ENCODE data around the gene PCDHGA6. TPM values are rescaled to one million over a fixed set of nuclear protein-coding genes. Genes with fewer than 3 reads are reported as not detected.
"Not testable (repeated sequence)": the region's sequence is repeated elsewhere in the genome, so short reads cannot be mapped to it uniquely, and the experiment has no call there.

Gene PCDHGA6
- 1.3 and 1.4 TPM in 2 replicates for total RNA-seq

DNA sequence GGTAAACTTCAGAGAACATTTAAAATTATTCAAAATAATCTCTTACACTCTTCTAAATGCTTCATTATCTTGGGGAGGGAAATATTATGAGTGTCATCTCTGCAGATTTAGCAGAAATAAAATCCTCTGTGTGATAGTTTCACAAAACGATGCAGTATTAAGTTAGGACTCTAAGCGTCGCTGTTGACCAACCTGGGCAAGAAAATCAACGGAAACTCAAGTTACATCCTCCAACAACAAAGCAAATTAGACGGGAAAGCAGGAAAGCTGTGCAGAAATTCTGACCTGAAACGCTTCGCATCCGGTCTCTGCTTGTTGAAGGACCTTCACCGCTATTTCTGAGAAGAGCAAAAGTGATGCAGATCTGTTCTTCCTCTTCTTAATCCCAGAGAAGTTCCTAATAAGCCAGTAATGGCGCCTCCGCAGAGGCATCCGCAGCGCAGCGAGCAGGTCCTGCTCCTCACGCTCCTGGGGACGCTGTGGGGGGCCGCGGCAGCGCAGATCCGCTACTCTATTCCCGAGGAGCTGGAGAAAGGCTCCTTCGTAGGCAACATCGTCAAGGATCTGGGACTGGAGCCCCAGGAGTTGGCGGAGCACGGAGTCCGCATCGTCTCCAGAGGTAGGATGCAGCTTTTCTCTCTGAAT lies at the start of gene PCDHGA6:
TSS of gene PCDHGA6 (plus strand) at position 219 of the 645 bp plus-strand sequence. CDS start at position 412, 193 bp downstream.
- DNase-seq (ENCODE audit: low read depth, low spot score): no peak

DNA sequence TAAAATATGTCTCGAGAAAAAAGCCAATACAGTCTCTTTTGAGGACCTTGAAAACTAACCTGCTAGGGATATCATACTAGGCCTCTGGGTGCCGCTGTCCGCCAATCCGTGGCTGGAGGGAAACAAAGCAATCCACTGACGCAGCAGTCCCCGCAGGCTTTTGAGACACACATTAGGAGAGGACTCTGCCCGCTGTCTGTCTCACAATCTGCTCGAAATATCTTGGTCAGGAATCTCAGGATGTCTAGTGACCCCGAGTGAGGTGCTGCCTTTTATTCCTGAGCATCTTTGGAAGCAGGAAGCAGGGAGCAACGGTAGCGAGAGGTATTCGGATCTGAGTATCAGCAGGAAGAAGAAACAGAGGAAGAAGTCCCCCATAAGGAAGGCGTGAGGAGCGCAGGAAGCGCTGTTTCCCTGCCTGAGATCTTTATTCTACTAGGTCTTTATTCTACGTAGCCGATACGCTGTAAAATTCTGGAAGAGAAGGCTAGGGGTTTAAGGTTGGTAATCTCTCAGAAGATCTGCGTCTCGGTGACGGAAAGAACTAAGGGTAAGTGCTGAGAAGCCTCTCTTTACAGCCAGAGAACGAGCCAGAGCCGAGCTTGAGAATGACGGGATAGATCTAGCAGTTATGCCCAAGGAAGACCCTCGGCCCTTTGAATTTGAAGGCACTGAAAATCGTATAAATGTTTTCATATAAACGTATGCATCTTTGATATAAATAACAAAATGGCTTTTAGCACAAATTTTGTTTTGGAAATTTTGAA lies 47.4 kb upstream of the PCDHGA6 start:
- no peak for DNase-seq (ENCODE audit: low read depth, low spot score)

DNA sequence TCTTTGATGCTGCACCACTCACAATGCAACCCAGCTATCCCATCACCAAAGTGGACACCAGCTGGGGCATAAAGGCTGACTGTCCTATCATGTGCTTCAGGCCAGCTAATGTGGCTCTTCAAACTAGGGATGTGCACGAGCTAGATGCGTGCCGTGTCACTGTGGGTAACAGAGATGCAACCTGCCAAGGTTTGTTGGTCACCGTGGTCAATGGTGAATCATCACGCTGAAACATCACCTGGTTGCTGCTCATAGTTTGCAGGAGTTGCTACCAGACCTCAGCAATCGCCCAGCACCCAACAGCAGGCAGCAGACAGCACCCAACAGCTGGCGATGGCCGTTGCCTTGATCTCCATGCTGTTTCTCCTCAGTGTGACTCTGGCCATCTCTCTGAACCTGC lies 45.5 kb upstream of the PCDHGA6 start:
- no peak for DNase-seq (ENCODE audit: low read depth, low spot score)

DNA sequence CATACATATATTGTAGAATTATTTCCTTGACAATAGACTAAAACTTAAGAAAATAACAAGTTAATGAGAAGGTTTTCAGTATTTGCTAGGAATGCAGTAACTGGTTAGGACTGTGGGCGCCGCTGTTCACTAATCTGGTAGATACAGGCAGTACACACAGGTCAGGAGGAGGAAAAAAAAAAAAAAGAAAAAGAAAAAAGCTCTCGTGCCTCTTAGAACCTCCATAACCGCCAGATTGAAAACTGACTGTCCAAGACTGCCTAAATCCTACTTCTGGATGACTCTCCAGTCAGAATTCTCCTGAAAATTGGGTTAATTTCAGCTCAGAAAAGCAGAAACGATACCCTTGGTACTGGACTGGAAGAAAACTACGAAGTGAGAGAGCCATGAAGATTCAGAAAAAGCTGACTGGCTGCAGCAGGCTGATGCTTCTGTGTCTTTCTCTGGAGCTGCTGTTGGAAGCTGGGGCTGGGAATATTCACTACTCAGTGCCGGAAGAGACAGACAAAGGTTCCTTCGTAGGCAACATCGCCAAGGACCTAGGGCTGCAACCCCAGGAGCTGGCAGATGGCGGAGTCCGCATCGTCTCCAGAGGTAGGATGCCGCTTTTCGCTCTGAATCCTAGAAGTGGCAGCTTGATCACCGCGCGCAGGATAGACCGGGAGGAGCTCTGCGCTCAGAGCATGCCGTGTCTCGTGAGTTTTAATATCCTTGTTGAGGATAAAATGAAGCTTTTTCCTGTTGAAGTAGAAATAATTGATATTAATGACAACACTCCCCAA lies 43.2 kb upstream of the PCDHGA6 start, which contains the start of gene PCDHGA1:
TSS of gene PCDHGA1 (plus strand) at position 216 of the 782 bp plus-strand sequence.
- no peak for DNase-seq (ENCODE audit: low read depth, low spot score)

DNA sequence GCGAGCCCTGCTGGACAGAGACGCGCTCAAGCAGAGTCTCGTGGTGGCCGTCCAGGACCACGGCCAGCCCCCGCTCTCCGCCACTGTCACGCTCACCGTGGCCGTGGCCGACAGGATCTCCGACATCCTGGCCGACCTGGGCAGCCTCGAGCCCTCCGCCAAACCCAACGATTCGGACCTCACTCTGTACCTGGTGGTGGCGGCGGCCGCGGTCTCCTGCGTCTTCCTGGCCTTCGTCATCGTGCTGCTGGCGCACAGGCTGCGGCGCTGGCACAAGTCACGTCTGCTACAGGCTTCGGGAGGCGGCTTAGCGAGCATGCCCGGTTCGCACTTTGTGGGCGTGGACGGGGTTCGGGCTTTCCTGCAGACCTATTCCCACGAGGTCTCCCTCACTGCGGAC lies 41.1 kb upstream of the PCDHGA6 start:
- not testable (repeated sequence) for DNase-seq (ENCODE audit: low read depth, low spot score)

DNA sequence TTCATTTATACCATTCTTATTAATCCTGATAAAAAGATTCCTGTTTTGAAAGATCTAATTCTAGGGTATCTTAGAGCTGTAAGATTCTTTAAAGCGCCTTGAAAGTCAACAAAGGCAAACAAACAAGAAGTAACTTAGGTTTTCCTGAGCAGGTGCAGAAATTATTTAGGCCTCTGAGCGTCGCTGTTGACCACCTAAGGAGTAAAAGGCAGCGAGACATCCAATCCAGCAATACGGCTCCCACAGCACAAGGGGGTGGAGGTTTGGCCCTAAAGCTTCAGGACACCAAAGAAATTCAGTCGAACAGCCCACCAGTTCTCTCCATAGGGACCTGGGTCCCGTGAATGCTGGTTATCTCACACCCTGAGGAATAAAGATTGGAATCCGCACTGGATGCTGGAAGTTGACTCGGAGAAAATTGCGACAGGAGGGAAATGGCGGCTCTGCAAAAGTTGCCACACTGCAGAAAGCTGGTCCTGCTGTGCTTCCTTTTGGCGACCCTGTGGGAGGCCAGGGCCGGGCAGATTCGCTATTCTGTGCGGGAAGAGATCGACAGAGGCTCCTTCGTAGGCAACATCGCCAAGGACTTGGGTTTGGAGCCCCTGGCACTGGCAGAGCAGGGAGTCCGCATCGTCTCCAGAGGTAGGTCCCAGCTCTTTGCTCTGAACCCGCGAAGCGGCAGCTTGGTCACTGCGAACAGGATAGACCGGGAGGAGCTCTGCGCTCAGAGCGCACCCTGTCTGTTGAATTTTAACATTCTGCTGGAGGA lies 35.0 kb upstream of the PCDHGA6 start, which contains the start of gene PCDHGA2:
TSS of gene PCDHGA2 (plus strand) at position 223 of the 769 bp plus-strand sequence.
- DNase-seq (ENCODE audit: low read depth, low spot score): no peak

DNA sequence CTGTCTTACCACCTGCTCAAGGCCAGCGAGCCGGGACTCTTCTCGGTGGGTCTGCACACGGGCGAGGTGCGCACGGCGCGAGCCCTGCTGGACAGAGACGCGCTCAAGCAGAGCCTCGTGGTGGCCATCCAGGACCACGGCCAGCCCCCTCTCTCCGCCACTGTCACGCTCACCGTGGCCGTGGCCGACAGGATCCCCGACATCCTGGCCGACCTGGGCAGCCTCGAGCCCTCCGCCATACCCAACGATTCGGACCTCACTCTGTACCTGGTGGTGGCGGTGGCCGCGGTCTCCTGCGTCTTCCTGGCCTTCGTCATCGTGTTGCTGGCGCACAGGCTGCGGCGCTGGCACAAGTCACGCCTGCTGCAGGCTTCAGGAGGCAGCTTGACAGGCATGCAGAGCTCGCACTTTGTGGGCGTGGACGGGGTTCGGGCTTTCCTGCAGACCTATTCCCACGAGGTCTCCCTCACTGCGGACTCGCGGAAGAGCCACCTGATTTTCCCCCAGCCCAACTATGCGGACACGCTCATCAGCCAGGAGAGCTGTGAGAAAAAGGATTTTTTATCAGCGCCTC lies 32.8 kb upstream of the PCDHGA6 start:
- not testable (repeated sequence) for DNase-seq (ENCODE audit: low read depth, low spot score)

DNA sequence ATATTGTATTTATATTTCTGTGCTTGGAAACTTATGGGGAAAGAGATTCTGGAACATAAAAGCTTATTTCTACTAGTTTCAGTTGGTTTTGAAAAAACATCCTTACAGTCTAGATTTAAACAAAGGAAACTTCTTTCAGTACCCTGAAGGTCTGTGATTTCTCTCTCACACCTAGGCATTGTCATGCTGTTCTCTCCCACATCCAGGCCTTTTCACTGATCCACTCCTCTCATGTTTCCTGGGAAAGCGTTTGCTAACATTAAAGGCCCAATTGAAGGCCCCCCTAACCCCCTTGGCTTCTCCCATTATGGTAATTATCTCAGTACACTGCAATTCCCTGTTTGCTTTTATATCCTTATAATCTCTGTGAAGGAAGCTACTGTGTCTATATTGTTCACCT lies 30.9 kb upstream of the PCDHGA6 start:
- DNase-seq (ENCODE audit: low read depth, low spot score): no peak

DNA sequence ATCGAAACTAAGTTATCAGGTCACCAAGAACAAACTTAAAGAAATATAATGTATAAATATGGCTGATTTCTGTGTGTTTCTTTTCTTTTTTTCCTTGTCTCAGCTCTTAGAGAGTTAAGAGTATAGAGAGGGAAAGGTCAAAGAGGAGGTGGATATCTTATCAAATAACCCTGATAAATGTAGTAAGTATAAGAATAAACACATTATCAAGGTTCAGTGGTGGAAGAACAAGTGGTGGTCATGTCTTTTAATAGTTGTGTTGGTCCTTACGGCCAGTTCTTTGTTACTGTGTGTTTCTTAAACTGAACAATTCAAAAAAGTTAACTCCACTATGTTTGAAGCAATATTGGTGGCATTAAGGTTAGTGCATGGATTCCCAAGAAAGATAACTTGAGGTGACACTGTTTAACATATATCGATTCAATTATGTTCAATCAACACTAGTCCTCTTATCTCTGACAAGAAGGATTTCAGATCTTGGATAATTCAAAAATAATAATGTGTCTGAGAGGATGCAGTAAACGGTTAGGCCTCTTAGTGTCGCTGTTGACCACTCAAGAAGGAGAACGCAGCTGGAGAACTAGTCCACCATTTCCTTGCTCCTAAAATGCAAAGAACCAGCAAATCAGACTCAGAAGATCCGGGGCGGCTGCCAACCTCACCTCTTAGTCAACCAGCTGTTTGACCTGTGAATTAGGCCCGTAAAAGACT lies 30.3 kb upstream of the PCDHGA6 start, which contains the start of gene PCDHGA3:
TSS of gene PCDHGA3 (plus strand) at position 588 of the 711 bp plus-strand sequence. CDS start 205 bp downstream, outside the sequence.
- DNase-seq (ENCODE audit: low read depth, low spot score): no peak

DNA sequence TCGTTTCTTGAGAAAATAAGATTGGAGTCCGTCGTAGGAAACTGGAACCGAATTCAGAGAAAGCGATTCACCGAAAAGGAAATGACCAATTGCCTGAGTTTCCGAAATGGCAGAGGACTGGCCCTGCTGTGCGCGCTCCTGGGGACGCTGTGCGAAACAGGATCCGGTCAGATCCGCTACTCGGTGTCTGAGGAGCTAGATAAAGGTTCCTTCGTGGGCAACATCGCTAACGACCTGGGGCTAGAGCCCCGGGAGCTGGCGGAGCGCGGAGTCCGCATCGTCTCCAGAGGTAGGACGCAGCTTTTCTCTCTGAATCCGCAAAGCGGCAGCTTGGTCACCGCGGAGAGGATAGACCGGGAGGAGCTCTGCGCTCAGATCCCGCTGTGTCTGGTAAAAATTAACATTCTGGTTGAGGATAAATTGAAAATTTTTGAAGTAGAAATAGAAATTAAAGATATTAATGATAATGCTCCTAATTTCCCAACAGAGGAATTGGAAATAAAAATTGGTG lies 29.7 kb upstream of the PCDHGA6 start:
- no peak for DNase-seq (ENCODE audit: low read depth, low spot score)

DNA sequence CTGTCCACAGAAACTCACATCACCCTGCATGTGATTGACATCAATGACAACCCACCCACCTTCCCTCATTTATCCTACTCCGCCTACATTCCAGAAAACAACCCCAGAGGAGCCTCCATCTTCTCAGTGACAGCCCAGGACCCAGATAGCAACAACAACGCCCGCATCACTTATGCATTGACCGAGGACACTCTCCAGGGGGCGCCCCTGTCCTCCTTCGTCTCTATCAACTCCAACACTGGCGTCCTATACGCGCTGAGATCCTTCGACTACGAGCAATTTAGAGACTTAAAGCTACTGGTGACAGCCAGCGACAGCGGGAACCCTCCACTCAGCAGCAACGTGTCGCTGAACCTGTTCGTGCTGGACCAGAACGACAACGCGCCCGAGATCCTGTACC lies 28.4 kb upstream of the PCDHGA6 start:
- no peak for DNase-seq (ENCODE audit: low read depth, low spot score)

DNA sequence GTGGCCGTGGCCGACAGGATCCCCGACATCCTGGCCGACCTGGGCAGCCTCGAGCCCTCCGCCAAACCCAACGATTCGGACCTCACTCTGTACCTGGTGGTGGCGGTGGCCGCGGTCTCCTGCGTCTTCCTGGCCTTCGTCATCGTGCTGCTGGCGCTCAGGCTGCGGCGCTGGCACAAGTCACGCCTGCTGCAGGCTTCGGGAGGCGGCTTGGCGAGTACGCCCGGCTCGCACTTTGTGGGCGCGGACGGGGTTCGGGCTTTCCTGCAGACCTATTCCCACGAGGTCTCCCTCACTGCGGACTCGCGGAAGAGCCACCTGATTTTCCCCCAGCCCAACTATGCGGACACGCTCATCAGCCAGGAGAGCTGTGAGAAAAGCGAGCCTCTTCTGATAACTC lies 27.7 kb upstream of the PCDHGA6 start:
- DNase-seq (ENCODE audit: low read depth, low spot score): not testable (repeated sequence)

DNA sequence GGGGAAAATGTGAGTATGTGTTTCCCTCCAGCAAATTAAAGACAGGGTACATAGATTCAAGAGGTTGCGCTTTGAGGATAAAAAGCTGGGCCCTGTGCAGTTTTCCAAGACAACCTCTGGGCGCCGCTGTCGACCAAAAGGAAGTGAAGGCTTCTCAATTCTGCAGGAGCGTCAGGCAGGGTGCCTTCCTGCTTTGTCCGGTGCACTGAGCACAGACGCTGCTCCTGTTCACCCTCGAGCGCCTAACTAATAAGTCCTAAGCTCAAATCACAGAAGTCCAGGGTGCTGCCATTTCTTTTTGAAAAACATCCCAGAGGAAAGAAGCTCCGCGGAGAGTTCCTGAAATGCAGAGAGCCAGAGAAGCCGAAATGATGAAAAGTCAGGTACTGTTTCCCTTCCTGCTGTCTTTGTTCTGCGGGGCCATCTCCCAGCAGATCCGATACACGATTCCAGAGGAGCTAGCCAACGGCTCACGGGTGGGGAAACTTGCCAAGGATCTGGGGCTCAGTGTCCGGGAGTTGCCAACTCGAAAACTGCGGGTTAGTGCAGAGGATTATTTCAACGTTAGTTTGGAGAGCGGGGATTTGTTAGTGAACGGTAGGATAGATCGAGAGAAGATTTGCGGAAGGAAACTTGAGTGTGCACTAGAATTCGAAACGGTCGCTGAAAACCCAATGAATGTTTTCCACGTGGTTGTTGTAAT lies 23.6 kb upstream of the PCDHGA6 start, which contains the start of gene PCDHGB1:
TSS of gene PCDHGB1 (plus strand) at position 183 of the 703 bp plus-strand sequence. CDS start at position 345, 162 bp downstream.
- DNase-seq (ENCODE audit: low read depth, low spot score): no peak

DNA sequence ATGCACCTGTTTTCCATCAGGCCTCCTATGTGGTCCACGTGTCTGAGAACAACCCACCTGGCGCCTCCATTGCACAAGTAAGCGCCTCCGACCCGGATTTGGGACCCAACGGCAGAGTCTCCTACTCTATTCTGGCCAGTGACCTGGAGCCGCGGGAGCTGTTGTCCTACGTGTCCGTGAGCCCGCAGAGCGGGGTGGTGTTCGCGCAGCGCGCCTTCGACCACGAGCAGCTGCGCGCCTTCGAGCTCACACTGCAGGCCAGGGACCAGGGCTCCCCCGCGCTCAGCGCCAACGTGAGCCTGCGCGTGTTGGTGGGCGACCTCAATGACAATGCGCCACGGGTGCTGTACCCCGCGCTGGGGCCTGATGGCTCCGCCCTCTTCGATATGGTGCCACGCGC lies 22.1 kb upstream of the PCDHGA6 start:
- DNase-seq (ENCODE audit: low read depth, low spot score): no peak

DNA sequence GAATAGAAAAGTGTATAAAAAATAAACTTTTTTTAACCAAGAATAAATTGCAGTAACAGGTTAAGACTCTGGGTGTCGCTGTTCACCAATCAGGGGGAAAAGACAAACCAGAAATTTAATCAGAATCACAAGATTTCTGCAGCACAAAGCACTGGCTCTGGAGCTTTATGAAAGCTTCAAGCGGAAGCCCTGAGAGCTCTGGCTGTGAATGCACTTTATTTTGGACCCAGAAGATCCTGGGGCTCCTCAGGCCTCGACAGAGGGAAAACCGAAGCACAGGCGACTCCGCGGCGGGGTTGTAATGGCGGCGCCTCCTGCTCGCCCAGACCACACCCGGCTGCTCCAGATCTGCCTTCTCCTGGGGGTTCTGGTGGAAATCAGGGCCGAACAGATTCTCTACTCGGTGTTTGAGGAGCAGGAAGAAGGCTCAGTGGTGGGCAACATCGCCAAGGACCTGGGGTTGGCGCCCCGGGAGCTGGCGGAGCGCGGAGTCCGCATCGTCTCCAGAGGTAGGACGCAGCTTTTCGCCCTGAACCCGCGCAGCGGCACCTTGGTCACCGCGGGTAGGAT lies 18.7 kb upstream of the PCDHGA6 start, which contains the start of gene PCDHGA4:
TSS of gene PCDHGA4 (plus strand) at position 122 of the 570 bp plus-strand sequence. CDS start at position 209, 87 bp downstream.
- DNase-seq (ENCODE audit: low read depth, low spot score): no peak

DNA sequence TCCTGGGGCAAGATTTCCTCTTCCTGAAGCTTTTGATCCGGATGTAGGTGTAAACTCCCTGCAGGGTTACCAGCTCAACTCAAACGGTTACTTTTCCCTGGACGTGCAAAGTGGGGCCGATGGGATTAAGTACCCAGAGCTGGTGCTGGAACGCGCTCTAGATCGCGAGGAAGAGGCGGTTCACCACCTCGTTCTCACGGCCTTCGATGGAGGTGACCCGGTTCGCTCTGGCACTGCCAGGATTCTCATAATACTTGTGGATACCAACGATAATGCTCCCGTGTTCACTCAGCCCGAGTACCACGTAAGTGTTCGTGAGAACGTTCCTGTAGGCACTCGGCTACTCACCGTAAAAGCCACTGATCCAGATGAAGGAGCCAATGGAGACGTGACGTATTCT lies 18.1 kb upstream of the PCDHGA6 start:
- no peak for DNase-seq (ENCODE audit: low read depth, low spot score)

DNA sequence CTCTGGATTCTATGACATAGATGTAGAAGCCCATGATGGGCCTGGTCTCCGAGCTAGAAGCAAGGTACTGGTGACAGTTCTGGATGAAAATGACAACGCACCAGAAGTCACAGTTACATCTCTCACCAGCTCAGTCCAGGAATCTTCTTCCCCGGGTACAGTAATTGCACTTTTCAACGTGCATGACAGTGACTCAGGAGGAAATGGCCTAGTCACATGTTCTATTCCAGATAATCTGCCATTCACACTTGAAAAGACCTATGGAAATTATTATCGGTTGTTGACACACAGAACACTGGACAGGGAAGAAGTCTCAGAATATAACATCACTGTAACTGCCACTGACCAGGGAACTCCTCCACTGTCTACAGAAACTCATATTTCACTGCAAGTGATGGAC lies 17.6 kb upstream of the PCDHGA6 start:
- no peak for DNase-seq (ENCODE audit: low read depth, low spot score)

DNA sequence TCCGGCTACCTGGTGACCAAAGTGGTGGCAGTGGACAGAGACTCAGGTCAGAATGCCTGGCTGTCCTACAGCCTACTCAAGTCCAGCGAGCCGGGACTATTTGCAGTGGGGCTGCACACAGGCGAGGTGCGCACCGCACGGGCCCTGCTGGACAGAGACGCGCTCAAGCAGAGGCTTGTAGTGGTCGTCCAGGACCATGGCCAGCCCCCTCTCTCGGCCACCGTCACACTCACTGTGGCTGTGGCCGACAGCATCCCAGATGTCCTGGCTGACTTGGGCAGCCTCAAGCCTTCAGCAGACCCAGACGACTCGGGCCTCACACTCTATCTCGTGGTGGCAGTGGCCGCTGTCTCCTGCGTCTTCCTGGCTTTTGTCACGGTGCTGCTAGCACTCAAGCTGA lies 16.7 kb upstream of the PCDHGA6 start:
- DNase-seq (ENCODE audit: low read depth, low spot score): no peak
